Fibroblast of pulmonary artery (primary cell): Measurements from ENCODE around the gene RASD1.

Experiments
- DNase-seq: peaks from one replicate; pipeline ENCODE4 v3.0.0-alpha.2; 2010; ENCODE audit warnings: low read depth
- H3K4me3 ChIP-seq: replicated peaks from 2 replicates; pipeline ENCODE4 v1.5.1; 2011; ENCODE audit warnings: low read depth, mild to moderate bottlenecking, control low read depth, low read length, moderate library complexity
- CTCF ChIP-seq: IDR thresholded peaks from 2 replicates; pipeline ENCODE4 v1.5.1; 2011; ENCODE audit warnings: mild to moderate bottlenecking, control low read depth, low read length, inconsistent platforms; ENCODE audit errors: missing control alignments

RASD1 gene

DNA sequence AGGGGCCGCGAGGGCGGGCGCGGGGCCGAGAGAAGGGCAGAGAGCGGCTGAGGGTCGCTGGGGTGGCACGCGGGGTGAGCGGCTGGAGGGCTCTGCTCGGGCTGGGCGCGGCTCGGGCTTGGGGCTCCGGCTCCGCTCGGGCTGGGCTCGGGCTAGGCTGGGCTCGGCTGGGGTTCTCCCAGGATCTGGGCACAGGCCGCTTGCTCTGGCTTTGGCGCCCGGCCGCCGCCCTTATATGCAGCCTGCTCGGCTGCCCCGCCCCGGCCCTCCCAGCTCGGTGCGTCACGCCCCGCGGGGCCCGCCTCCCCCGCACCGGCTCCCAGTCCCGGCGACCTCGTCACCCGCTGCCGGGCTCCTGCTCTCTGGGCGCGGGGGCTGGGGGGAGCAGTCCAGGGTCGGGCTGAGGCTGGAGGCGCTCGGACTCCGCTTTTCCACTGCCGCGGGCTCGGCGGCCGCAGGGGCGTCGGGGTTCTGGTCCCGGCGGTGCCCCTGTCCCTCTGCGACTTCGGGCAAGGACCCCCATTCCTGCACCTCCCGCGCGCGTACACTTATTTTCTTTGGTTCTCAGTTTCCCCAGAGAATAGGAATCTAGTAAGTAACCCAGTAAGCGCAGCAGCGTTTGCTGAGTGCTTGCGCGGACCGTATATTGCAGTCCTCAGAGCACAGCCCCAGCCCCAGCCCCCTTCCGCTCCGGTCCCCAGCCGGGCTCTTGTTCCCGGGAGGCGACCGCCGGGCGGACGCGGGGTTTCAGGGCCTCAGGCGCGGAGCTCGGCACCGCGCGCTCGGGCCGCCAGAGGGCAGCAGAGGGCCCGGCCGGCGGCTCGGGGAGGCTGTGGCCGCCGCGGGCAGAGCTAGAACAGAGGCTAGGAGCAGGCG, at the start of gene RASD1:
RASD1 (minus strand) TSS at position 207 of the 876 bp plus-strand sequence. CDS start 214 bp downstream, outside the sequence.
- DNase-seq: peak; percentile 84
- peak within 1 kb of the TSS; percentile 62 for H3K4me3 ChIP-seq

GRCh38 chr17:17545984-17546383, 49.8 kb upstream of the RASD1 start:
- no peak for TF ChIP-seq CTCF
- no peak for DNase-seq
- no peak overlapping the region for H3K4me3 ChIP-seq

More for the DNA sequence above, at the start of gene RASD1:
- peak; percentile 23 for TF ChIP-seq CTCF

- TF ChIP-seq CTCF: no peak
- DNase-seq: peak; percentile 58
- H3K4me3 ChIP-seq: no peak overlapping the region
Measured at GRCh38 chr17:17545031-17545820, 49.0 kb upstream of the RASD1 start.

DNA sequence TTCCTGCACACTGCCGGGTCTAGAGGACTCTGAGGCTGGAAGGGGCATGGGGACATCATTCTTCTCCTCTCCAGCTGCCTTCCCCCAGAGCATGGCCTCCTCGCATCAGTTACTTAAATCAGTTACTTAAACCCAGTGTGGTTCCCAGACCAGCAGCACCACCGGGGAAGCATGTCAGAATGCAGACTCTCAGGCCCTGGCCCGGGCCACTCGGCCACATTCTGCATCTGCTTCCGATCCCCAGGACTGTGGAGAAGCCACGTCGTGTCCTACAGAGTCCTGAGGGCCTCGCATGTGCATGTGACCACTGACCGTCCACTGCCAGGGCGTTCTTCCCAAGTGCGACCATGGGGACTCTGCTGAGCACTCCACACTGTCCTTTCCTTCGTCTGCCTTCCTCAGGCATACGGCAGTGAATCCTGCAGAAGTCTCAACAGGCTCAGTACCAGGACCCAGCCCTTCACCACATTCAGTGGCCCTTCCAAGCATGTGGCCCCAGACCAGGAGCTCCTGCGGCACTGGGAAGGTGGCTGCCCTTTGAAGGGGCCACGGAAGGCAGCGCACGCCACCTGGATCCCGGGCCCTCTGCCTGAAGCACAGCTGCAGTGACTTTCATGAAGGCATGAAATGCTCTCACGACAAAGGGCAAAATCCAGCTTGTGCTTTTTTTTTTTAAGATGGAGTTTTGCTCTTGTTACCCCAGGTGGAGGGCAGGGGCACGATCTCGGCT, 46.9 kb upstream of the RASD1 start:
- no peak for DNase-seq
- no peak for TF ChIP-seq CTCF
- H3K4me3 ChIP-seq: no peak overlapping the region

DNA sequence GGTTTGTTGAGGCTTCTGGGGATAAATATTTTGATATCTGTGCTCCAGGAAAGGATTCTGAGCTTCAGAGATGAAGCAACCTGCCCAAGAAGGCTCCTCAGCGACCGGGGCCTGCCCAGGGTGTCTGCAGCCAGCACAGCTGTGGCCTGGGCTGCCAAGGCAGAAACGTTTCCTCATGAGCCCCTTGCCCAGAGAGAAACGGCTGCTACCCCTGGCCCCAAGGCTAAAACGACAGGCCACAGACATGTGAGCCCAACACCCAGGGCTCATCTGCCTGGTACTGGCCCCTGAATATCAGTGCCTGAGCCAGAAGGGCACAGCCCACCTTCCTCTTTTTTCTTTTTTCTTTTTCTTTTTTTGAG, 45.4 kb upstream of the RASD1 start:
- no peak for DNase-seq
- no peak overlapping the region for H3K4me3 ChIP-seq

More for the DNA sequence above, 45.4 kb upstream of the RASD1 start:
- no peak for TF ChIP-seq CTCF
